A549 (cell line): Measurements from ENCODE around the gene SEMA5A. TPM values are rescaled to one million over a fixed set of nuclear protein-coding genes. Genes with fewer than 3 reads are reported as not detected.

Experiments
- ATAC-seq, 2 experiments: fragments of 200-7000 bp in 1 of 2; fragments of >200 bp in 1 of 2; cut with Nextera tagmentation in 1 of 2; cut with Tn5 transposase in 1 of 2; 3 replicates each; pipeline versions ENCODE4 v1.8.0 to v1.9.1; 2018 to 2020; ENCODE audit warnings: mild to moderate bottlenecking in 1 of 2, moderate library complexity in 1 of 2
- CTCF ChIA-PET: fragments of 300-600 bp; sonication (Branson Sonifier 250); formaldehyde crosslinking; extraction: SDS; loops from one replicate; lab custom pipeline; 2021; ENCODE audit warnings: antibody characterized with exemption, inconsistent platforms; lab: Yijun Ruan, JAX
- POLR2A ChIA-PET: fragments of 350-600 bp; formaldehyde crosslinking; extraction: SDS; loops from one replicate; lab custom pipeline; 2021; ENCODE audit warnings: antibody characterized with exemption, inconsistent platforms; lab: Yijun Ruan, JAX
- DNase-seq, 2 experiments: peaks; one replicate each; pipeline versions ENCODE4 v3.0.0 to v3.0.0-alpha.2; 2011 to 2016; ENCODE audit warnings: low read depth in 1 of 2, low spot score in 1 of 2
- FAIRE-seq: peaks from 2 replicates; lab custom pipeline; 2011; peaks lifted over from hg19 to GRCh38; lab: Jason Lieb, UNC
- H3K27ac ChIP-seq, 2 experiments: fragments of >200 bp; sonication (Bioruptor Twin); formaldehyde crosslinking; 3 replicates each; pipeline ENCODE4 v1.5.1; 2016 to 2017
- H3K4me1 ChIP-seq: fragments of >200 bp; sonication (Bioruptor Twin); formaldehyde crosslinking; 3 replicates; pipeline ENCODE4 v1.6.1; 2016
- H3K4me2 ChIP-seq: fragments of >200 bp; sonication (Bioruptor Twin); formaldehyde crosslinking; 3 replicates; pipeline ENCODE4 v1.6.1; 2016
- H3K4me3 ChIP-seq: fragments of >200 bp; sonication (Bioruptor Twin); formaldehyde crosslinking; 3 replicates; pipeline ENCODE4 v1.5.1; 2016
- H3K9me3 ChIP-seq: fragments of >200 bp; sonication (Bioruptor Twin); formaldehyde crosslinking; 3 replicates; pipeline ENCODE4 v1.6.1; 2016
- BHLHE40 ChIP-seq: IDR thresholded peaks from 2 replicates; pipeline ENCODE4 v1.6.1; 2012; ENCODE audit warnings: low read depth, low read length, inconsistent platforms
- CBX2 ChIP-seq: fragments of 200-600 bp; sonication (generic); IDR thresholded peaks from 2 replicates; pipeline ENCODE4 v1.6.1; 2016; ENCODE audit warnings: low read depth, mild to moderate bottlenecking, borderline replicate concordance
- CBX8 ChIP-seq: fragments of 200-600 bp; sonication (generic); IDR thresholded peaks from 2 replicates; pipeline ENCODE4 v1.6.1; 2016
- CEBPB ChIP-seq, 2 experiments: fragments of >200 bp in 1 of 2; sonication (Bioruptor Twin) in 1 of 2; formaldehyde crosslinking in 1 of 2; IDR thresholded peaks; 2 replicates each; pipeline ENCODE4 v1.6.1; 2012 to 2016
- CHD2 ChIP-seq: fragments of 150-350 bp; IDR thresholded peaks from 2 replicates; pipeline ENCODE4 v1.6.1; 2014; ENCODE audit warnings: low read length; ENCODE audit not compliant: partially characterized antibody
- CHD4 ChIP-seq: fragments of 200-600 bp; sonication (generic); IDR thresholded peaks from 2 replicates; pipeline ENCODE4 v1.6.1; 2016; ENCODE audit warnings: antibody characterized with exemption, mild to moderate bottlenecking, borderline replicate concordance
- EHF ChIP-seq: fragments of 250-450 bp; sonication (Bioruptor Pico); IDR thresholded peaks from 2 replicates; pipeline ENCODE4 v1.5.0; 2020; ENCODE audit warnings: mild to moderate bottlenecking
- EHMT2 ChIP-seq: fragments of 200-600 bp; sonication (generic); IDR thresholded peaks from 2 replicates; pipeline ENCODE4 v1.6.1; 2016; ENCODE audit warnings: antibody characterized with exemption, low read depth, mild to moderate bottlenecking, moderate library complexity
- ESRRA ChIP-seq: fragments of 150-350 bp; IDR thresholded peaks from 2 replicates; pipeline ENCODE4 v1.6.1; 2014; ENCODE audit warnings: mild to moderate bottlenecking, low read length, borderline replicate concordance
- GATA3 ChIP-seq: IDR thresholded peaks from 2 replicates; pipeline ENCODE4 v1.6.1; 2012; ENCODE audit warnings: borderline replicate concordance
- HOXB13 ChIP-seq: fragments of 250-450 bp; sonication (Bioruptor Pico); IDR thresholded peaks from 2 replicates; pipeline ENCODE4 v1.5.0; 2020; ENCODE audit warnings: low read depth, mild to moderate bottlenecking, moderate library complexity
- KDM5A ChIP-seq: fragments of 200-600 bp; sonication (generic); IDR thresholded peaks from 2 replicates; pipeline ENCODE4 v1.6.1; 2016; ENCODE audit warnings: antibody characterized with exemption, mild to moderate bottlenecking
- MAFK ChIP-seq: fragments of 450-650 bp; IDR thresholded peaks from 2 replicates; pipeline ENCODE4 v1.6.1; 2014; ENCODE audit not compliant: partially characterized antibody
- NFE2L2 ChIP-seq: fragments of 150-350 bp; conservative IDR thresholded peaks from 2 replicates; pipeline ENCODE4 v1.6.1; 2014; ENCODE audit warnings: low read length
- NR3C1 ChIP-seq: fragments of >200 bp; sonication (Bioruptor Twin); formaldehyde crosslinking; IDR thresholded peaks from 3 replicates; pipeline ENCODE4 v1.6.1; 2017
- RARB ChIP-seq: fragments of 250-450 bp; sonication (Bioruptor Pico); IDR thresholded peaks from 2 replicates; pipeline ENCODE4 v1.8.0; 2021; ENCODE audit warnings: mild to moderate bottlenecking, moderate library complexity
- RCOR1 ChIP-seq: fragments of 150-350 bp; IDR thresholded peaks from 2 replicates; pipeline ENCODE4 v1.6.1; 2014; ENCODE audit warnings: antibody characterized with exemption, low read length, low read depth
- RFX5 ChIP-seq: fragments of 450-650 bp; IDR thresholded peaks from 2 replicates; pipeline ENCODE4 v1.7.1; 2014; ENCODE audit warnings: antibody characterized with exemption, mild to moderate bottlenecking, moderate library complexity
- TFCP2L1 ChIP-seq: fragments of 250-450 bp; sonication (Bioruptor Pico); IDR thresholded peaks from 2 replicates; pipeline ENCODE4 v1.5.0; 2021; ENCODE audit warnings: mild to moderate bottlenecking
- ZC3H11A ChIP-seq: fragments of 450-650 bp; IDR thresholded peaks from 2 replicates; pipeline ENCODE4 v1.6.1; 2014; ENCODE audit warnings: antibody characterized with exemption, mild to moderate bottlenecking
- ZFP36 ChIP-seq: fragments of 450-650 bp; IDR thresholded peaks from 2 replicates; pipeline ENCODE4 v1.6.1; 2014; ENCODE audit warnings: borderline replicate concordance; ENCODE audit not compliant: partially characterized antibody
- WGBS: methylation state at CpG from one replicate; pipeline ENCODE4 v1.1.6; 2017; ENCODE audit errors: missing lambda C conversion rate; 5-methylcytosine and 5-hydroxymethylcytosine counted together
- polyA plus RNA-seq, 4 experiments: library from polyadenylated mRNA; depleted of rRNA in 3 of 4; stranded (reverse); fragments of >200 nt; fragmentation: RNase III in 1 of 4; extraction: RNeasy Plus Mini Kit Qiagen cat#74134 plus additional on column Dnase treatment in 1 of 4; gene quantifications; 2 replicates in 3 of 4; 3 replicates in 1 of 4; pipeline ENCODE4 v1.2.3, GENCODE V29; 2011 to 2017
- TF ChIP-seq, protein P1 (sequence below): fragments of 250-450 bp; sonication (Bioruptor Pico); IDR thresholded peaks from 2 replicates; pipeline ENCODE4 v1.5.0; 2021; ENCODE audit warnings: mild to moderate bottlenecking, moderate library complexity, borderline replicate concordance
- TF ChIP-seq, protein P2 (sequence below): fragments of 150-350 bp; IDR thresholded peaks from 2 replicates; pipeline ENCODE4 v1.6.1; 2014; ENCODE audit warnings: low read depth, mild to moderate bottlenecking, low read length
- TF ChIP-seq, protein P3 (sequence below): fragments of >200 bp; sonication (Bioruptor Twin); formaldehyde crosslinking; IDR thresholded peaks from 3 replicates; pipeline ENCODE4 v1.6.1; 2016

SEMA5A gene
- polyA plus RNA-seq, 2 of the 4 experiments (the other 2 are of a cell fraction) = not detected

GRCh38 chr5:9483779-9484178 is 62.1 kb downstream of the SEMA5A start (continued):
- no peak for TF ChIP-seq MAFK
- TF ChIP-seq HOXB13 (CRISPR knock-in tag) = no peak
- no peak for TF ChIP-seq EHF (CRISPR knock-in tag)

DNA sequence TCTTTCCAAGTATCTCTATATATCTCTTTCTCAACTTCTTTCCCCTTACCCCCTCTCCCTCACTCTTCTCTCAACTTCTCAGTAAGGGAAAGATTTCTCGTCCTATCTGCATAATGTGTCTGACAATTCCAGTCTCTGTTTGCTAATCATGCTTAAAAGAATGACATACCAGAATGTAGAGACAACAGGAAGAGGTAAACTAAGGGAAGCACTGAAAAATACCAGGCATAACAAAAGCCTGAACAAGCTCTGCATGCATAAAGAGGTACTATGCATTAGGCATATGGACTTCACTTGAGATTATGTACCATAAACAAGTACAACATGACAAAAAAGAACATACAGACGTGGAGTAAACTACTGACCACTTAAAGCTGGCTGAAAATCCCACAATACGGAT is 62.6 kb downstream of the SEMA5A start:
- 5% methylated on average over 3 of the region's 3 CpGs for WGBS
- ChIA-PET CTCF (no interaction called here), POLR2A (no interaction called here)
- DNase-seq (no peak), ATAC-seq (no peak), FAIRE-seq (no peak)
- no peak overlapping the region for H3K4me3 ChIP-seq
- H3K9me3 ChIP-seq = no peaks in the 10 kb centered on the region
- H3K4me1 ChIP-seq = no peaks in the 10 kb centered on the region
- H3K27ac ChIP-seq = no peak overlapping the region
- no peak for TF ChIP-seq CBX2
- TF ChIP-seq CHD2 = no peak
- no peak for TF ChIP-seq NFE2L2
- TF ChIP-seq CEBPB (IDR thresholded peaks at IDR 0.05) = no peak
- no peak for TF ChIP-seq RCOR1
- no peak for TF ChIP-seq TFCP2L1 (CRISPR knock-in tag)
- no peak overlapping the region for H3K4me2 ChIP-seq

DNA sequence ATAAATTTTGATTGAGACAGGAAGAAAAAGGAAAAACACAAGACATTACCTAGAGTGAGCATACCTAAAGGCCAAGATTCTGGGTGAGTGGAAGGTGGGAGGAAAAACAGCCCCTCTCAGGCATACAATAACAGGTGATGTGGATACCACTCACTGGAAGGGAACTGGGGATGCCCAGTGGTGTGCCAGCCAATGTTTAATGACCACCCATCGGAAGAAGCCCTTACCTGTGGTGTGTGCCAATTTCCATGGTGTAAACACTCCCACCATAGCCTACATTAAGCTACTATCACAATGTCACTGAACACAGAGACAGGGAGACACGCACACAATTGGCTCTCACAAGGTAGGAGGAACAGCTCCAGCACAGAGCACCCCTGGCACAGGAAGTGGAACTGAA is 63.5 kb downstream of the SEMA5A start:
- Histone ChIP-seq H3K27ac (no peak overlapping the region), H3K4me2 (no peak overlapping the region), H3K4me1 (no peaks in the 10 kb centered on the region), H3K9me3 (no peaks in the 10 kb centered on the region), H3K4me3 (no peak overlapping the region)
- ChIA-PET CTCF (interaction anchor here (0.6 kb wide), 1 partner anchor 186 kb away, joined by 3 read pairs; no protein-coding TSS in a partner anchor), POLR2A (no interaction called here)
- ATAC-seq = no peak
- no peak for FAIRE-seq
- TF ChIP-seq, protein P1, sequence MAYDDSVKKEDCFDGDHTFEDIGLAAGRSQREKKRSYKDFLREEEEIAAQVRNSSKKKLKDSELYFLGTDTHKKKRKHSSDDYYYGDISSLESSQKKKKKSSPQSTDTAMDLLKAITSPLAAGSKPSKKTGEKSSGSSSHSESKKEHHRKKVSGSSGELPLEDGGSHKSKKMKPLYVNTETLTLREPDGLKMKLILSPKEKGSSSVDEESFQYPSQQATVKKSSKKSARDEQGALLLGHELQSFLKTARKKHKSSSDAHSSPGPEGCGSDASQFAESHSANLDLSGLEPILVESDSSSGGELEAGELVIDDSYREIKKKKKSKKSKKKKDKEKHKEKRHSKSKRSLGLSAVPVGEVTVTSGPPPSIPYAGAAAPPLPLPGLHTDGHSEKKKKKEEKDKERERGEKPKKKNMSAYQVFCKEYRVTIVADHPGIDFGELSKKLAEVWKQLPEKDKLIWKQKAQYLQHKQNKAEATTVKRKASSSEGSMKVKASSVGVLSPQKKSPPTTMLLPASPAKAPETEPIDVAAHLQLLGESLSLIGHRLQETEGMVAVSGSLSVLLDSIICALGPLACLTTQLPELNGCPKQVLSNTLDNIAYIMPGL (CRISPR knock-in tag) = no peak
- no peak for TF ChIP-seq CHD4
- TF ChIP-seq, protein P2, sequence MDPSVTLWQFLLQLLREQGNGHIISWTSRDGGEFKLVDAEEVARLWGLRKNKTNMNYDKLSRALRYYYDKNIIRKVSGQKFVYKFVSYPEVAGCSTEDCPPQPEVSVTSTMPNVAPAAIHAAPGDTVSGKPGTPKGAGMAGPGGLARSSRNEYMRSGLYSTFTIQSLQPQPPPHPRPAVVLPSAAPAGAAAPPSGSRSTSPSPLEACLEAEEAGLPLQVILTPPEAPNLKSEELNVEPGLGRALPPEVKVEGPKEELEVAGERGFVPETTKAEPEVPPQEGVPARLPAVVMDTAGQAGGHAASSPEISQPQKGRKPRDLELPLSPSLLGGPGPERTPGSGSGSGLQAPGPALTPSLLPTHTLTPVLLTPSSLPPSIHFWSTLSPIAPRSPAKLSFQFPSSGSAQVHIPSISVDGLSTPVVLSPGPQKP = no peak
- no peak for TF ChIP-seq NFE2L2
- TF ChIP-seq KDM5A = no peak
- WGBS = 0% methylated on average over 2 of the region's 2 CpGs
- DNase-seq = no peak

DNA sequence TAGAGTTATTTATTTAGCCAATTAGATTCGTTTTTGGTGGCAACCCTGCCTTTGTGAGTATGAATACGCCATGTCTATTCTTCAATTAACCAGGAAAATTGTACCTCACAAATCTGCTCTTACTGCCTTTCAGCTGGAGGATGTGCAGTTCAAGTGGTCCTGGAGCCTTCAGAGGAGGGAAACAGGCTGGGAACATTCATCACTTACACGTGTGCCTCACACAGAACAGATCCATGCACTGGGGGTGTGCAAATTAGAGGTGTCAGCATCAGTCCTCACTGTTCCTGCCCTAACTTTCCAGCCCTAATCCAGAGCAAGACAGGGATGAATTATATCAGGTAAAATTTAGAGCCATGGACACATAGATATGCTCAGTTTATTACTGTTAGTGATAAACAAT is 65.4 kb downstream of the SEMA5A start:
- 1% methylated on average over 3 of the region's 3 CpGs for WGBS
- TF ChIP-seq RFX5 (no peak), GATA3 (no peak), EHMT2 (no peak), RARB (CRISPR knock-in tag) (no peak), BHLHE40 (no peak), TFCP2L1 (CRISPR knock-in tag) (no peak), ZC3H11A (no peak), ESRRA (no peak), CBX8 (no peak), ZFP36 (no peak), NR3C1 (no peak)
- TF ChIP-seq, protein P3, sequence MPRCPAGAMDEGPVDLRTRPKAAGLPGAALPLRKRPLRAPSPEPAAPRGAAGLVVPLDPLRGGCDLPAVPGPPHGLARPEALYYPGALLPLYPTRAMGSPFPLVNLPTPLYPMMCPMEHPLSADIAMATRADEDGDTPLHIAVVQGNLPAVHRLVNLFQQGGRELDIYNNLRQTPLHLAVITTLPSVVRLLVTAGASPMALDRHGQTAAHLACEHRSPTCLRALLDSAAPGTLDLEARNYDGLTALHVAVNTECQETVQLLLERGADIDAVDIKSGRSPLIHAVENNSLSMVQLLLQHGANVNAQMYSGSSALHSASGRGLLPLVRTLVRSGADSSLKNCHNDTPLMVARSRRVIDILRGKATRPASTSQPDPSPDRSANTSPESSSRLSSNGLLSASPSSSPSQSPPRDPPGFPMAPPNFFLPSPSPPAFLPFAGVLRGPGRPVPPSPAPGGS = no peak
- TF ChIP-seq, protein P1 (CRISPR knock-in tag) = no peak
- TF ChIP-seq, all 56 proteins: peak for 0

More for the DNA sequence above, 65.4 kb downstream of the SEMA5A start:
- ChIA-PET POLR2A (no interaction called here), CTCF (no interaction called here)
- no peak for DNase-seq
- no peak for ATAC-seq
- Histone ChIP-seq H3K27ac (no peak overlapping the region), H3K4me3 (no peak overlapping the region), H3K9me3 (no peaks in the 10 kb centered on the region), H3K4me1 (no peaks in the 10 kb centered on the region), H3K4me2 (no peak overlapping the region)
- FAIRE-seq = no peak
